CD4-positive, alpha-beta T cell treated with Interleukin-1 beta for 1 hour (primary cell): Measurements from ENCODE around the gene SCN9A.

ENCODE experiments used
- DNase-seq, 2 donors: peaks; one replicate each; pipeline ENCODE4 v3.0.0-alpha.2; 2020 to 2022

SCN9A gene

GRCh38 chr2:166167449-166167848 lies 208.3 kb downstream of the SCN9A start:
- DNase-seq: no peak

- no peak for DNase-seq
Measured at GRCh38 chr2:166163775-166164174, 212.0 kb downstream of the SCN9A start.

DNA sequence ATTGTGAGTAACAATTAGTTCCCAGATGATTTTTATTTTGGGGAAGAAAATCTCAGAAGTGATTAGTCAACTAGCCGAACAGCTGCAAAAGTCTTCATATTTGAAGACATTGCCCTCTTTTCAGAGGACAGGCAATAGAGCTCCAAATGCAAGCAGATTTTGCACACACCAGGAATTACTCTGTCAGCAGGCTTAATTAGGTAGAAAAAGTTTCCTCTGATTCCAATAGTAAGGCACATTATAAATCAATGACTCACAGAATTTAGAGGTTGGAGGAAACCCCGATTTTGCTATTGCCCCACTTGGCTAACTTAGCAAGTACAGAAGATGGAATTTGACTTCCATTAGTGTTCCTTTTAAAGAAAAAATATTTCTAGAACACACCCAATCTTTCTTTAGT lies 217.2 kb downstream of the SCN9A start:
- DNase-seq: no peak

DNA sequence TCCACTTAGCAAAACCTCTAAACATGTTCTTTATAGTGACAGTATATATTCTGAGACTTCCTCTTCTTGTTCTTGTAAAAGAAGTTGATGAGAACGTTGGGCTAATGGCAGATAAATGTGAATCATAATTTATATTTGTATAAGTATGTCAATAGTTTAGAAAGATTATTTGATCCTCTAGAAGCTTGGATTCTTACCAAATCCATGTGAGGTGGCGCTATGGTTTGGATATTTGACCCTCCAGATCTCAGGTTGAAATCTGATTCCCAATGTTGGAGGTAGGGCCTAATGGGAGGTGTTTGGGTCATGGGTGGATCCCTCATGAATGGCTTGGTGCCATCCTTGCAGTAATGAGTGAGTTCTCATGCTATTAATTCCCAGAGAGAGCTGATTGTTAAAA lies 218.2 kb downstream of the SCN9A start:
- no peak for DNase-seq

DNA sequence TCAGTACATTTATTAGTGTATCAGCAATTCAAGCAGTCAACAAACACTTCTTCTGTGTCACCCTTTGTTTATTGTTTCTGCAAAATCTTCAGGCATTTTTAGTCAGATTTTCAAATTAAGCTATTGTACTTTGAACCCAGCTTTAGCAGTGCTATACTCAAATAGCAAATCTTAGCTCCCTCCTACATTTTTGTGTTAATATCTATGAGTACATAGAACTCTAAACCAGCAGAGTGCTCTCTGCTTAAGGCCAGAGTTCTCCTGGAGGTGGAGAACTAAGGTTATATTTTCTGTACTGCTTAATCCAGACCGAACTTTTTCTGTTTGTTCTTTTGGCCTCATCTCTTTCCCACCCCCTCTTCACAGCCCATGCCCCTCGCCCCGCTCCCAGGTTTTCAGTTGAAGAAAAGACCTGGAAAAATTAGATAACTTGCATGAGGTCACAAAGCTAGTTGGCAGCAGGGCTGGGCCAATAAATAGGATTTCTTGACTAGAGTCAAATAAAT lies 218.7 kb downstream of the SCN9A start:
- no peak for DNase-seq

DNA sequence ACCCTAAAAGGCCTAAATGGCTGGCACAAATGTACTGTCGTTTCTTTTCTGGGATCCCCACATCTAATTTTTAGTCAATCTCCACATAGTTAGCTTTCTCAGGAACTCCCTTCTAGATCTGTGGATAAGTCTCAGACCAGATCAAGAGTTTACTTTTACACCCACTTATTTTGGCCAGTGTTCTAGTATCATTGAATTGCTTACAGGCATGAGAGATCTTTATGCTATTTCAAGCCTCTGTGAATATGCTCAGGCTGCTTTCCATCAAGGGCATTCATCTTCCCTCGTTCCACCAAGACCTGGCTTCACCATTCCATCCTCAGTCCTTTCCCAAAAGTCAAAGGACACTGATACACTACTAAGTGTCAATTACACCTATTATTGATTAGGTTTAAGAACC lies 220.2 kb downstream of the SCN9A start:
- no peak for DNase-seq

- DNase-seq: no peak
Measured at GRCh38 chr2:166154685-166155338, 220.9 kb downstream of the SCN9A start.

GRCh38 chr2:166152064-166152463 lies 223.7 kb downstream of the SCN9A start:
- no peak for DNase-seq

DNA sequence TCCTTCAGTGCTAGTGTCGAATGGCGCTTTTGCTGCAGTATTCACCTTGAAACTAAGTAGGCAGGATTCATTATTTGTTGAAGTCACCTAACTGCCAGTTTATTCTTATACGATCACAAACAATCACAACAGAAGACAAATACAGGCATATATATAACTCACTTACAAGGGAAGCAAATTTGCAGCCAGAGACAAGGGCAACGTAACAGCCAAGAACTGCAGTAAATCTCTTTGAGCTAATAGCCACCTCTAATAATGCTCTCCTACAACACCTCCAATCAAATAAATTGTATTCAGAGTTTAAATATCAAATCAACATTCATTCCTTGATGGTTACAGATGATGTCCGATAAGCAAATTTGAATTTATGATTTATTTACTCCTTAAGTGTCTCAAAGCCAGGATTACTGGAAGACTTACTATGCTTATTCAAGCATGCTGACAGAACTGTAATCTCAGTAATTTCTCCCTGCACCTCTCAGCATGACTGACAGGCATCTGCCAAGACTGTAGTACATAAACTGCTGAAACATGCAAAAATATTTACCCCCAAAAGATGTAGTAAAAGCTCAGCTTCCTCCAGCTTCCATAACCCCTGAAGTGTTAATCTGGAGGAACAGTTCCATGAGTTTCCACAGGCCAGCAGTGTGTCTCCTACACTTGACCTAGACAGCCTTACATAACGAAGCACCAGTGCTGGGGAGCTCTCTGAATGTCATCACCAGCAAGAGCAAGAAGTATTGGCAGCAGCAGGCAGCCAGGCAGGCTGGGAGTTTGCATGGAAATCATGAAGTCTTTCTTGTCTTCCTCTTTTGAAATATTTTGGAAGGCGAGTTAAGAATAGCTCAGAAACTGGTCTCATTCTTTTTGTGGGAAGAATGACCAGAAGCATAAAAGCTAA lies 227.0 kb downstream of the SCN9A start:
- DNase-seq: no peak

GRCh38 chr2:166147883-166148282 lies 227.9 kb downstream of the SCN9A start:
- no peak for DNase-seq
